ENCODE data around the gene KRTAP10-8.

DNA sequence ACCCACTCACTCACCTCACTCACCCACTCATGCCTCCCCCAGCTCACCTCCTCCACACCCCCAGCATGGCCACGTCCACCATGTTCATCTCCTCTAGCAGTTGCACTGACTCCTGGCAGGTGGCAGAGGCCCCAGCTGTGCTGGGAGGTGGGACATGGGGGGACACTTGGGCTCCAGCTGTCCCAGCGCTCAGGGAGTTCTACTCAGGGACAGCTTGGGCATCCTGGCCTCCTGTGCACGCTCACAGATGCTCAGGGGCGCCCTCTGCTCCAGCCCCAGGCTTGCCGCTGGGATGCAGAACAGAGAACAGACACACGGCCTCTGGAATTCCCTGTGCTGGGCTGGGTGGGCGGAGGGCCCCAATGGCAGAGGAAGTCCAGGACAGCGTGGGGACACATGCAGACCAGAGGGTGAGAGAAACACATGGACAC lies 5.2 kb downstream of the KRTAP10-8 start:
- no peak for TF ChIP-seq EZH2phosphoT487 (IDR thresholded peaks at IDR 0.05)
- TF ChIP-seq CTCF (IDR thresholded peaks at IDR 0.05), result no peak
